HG02610 (cell line): Measurements from ENCODE around the gene TMPRSS2.

Source experiments
- ATAC-seq: cut with Tn5 transposase; IDR thresholded peaks from one replicate; pipeline ENCODE4 v1.9.1; 2021; ENCODE audit warnings: mild to moderate bottlenecking, moderate library complexity; ENCODE audit not compliant: unreplicated experiment

The TMPRSS2 gene

DNA sequence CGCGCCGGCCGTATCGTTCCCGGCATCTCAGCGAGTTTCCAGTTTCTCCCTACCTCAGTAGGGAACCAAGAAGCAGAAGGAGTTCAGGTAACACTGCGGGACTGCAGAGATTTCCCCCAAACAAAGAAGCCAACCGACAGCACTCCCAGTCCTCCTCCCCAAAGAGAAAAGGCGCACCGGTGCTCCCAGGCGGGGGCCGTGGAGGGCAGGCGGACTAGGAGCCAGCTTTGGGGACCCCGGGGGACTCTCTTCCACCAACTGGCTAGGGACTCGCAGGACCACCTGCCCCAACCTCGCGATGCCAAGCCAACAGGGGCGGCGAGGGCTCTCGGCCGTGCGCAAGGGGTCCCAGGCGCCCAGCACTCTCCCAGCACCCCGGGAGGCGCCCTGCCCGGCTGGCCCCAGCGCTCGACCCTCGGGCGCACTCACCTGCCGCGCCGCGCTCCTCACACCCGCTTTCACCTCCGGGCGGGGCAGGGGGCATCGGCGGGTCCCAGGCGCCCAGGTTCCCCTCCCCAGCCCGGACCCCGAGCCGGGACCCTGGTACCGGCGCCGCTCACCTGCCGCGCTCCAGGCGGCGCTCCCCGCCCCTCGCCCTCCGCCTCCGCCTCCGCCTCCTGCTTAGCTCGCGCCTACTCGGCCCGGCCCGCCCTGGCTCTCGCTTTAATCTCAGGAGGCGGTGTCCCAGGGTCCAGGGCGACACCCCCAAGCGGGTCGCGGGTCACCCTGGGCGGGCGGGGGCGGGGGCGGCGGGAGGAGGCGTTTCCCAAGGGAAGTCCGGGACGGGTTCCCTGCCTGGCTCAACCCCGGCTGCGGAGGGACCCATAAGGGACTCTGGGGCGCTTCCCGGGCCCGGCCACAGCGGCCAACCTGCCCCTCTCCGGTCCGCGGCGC is at the start of gene TMPRSS2:
Gene TMPRSS2, minus strand, starts transcription at position 638 of the 894 bp plus-strand sequence. CDS start 10,025 bp downstream, outside the sequence.
- no peak for ATAC-seq

DNA sequence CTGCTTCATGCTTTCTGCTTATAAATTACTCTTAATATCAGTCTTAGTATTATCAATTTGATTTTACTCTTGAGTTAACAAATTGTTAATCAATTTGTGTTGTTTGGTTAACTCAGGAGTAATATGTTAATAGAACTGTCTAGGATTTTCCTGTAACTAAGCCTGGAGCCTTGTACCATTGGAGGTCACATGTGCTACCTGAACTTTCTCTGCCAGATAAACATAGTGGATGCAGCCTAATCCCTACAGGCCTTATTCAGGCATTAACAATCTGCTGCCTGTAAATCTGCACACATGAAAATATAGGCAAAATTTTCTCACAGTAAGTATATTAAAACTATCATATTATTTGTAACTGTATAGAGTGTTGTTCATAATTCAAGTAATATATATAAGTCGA is 47.1 kb upstream of the TMPRSS2 start:
- ATAC-seq, result no peak

DNA sequence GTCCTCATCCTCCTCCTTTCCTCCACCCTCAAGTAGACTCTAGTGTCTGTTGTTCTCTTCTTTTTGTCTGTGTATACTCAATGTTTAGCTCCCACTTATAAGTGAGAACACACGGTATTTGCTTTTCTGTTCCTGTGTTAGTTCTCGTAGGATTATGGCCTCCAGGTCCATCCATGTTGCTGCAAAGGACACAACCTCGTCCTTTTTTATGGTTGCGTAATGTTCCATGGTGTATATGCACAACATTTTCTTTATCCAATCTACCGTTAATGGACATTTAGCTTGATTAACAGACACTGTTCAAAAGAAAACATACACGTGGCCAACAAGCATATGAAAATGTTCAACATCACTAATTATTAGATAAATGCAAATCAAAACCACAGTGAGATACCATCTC is 44.3 kb upstream of the TMPRSS2 start:
- no peak for ATAC-seq

DNA sequence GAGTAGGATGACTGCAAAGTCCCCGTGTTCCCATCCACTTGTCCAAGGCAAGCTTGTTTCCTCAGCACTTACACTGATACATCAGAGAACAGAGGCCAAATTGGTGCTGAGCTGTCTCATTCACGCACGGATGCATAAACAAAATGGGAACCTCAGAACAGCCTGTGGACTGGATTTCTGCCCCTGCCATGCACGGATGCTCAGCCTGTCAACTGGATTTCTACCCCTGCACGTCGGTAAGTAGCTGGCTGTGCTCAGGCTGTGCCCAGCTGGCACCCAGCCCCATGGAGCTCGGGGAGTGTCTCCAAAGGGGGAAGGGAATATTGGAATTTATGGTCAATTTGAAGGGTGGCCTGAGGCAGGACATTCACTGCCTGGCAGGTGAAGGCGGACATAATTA is 40.8 kb upstream of the TMPRSS2 start:
- ATAC-seq, result no peak

DNA sequence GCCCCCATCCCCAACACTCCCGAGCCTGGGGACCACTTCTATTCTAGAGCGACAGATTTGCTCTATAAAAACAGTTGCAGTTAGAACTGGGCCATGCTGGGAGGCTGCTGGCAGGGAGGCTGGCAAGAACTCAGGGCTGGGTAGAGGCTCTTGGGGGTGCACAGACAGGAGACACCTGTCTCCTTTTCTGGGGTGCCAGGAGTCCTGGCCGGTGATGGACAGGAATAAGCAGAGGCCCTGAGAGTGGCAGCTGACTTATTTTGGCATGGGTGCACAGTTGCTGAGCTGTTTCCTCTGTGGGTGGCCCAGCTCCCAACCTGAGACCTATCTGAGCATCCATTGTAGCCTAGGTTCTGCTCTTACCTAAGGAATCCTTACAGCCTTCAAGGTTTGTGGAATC is 39.2 kb upstream of the TMPRSS2 start:
- no peak for ATAC-seq

DNA sequence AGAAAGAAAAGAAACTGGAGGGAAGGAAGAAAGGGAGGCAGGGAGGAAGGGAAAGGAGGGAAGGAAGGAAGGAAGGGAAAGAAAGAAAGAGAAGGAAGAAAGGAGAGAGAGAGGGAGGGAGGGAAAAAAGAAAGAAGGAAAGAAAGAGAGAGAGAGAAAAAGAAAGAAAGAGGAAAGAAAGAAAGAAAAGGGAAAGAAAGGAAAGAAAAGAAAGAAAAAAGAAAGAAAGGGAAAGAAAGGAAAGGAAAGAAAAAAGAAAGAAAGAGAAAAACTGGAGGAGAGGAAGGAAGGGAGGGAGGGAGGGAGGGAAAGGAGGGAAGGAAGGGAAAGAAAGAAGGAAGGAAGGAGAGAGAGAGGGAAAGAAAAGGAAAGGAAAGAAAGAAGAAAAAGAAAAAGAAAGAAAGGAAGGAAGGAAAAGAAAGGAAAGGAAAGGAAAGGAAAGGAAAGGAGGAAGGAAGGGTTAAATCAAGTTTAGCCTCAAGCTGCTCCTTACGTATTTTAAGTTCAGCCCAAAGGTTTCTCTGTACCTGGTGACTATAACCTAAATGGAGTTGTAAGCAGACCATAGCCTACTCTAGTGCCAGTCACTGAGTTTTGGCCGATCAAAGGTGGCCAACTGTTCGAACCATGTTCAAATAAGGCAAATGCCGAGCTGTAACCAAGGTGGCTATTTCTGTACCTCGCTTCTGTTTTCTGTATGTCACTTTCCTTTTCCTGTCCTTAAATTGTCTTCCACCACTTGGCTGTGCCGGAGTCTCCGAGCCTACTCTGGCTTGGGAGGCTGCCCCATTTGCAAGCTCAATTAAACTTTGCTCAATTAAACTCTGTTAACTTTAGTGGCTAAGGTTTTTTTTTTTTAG is 37.8 kb upstream of the TMPRSS2 start:
- ATAC-seq, result no peak

DNA sequence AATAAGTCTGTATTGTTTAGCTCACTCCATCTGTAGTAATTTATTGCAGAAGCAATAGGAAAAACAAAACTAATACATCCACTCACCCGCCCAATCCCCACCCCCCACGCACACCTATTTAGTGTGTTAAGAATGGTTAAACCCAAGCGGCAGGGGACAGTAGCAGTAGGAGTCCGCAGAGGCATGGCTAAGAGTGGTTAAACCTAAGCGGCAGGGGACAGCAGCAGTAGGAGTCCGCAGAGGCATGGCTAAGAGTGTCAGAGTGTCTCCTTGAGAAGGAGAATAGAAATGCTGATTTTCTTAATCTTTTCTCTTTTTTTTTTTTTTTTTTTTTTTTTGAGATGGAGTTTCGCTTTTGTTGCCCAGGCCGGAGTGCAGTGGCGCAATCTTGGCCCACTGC is 34.8 kb upstream of the TMPRSS2 start:
- ATAC-seq, result no peak

DNA sequence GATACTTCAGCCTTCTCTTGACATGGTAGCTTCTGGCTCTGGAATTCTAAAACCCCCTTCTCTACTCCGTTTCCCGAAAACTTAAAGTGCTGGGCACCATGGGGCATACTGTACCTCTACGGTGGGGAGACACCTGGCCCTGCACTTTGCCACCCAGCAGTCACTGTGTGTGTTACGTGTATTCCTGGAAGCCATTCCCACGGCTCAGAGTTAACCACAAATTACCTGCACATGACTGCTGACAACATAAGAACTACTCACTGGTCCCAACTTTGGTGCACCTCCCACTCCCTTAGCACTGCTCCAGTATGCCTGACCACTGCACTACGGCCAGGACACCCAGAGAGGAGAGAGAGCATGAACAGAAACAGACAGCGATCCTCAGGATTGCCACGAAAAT is 29.4 kb upstream of the TMPRSS2 start:
- no peak for ATAC-seq

DNA sequence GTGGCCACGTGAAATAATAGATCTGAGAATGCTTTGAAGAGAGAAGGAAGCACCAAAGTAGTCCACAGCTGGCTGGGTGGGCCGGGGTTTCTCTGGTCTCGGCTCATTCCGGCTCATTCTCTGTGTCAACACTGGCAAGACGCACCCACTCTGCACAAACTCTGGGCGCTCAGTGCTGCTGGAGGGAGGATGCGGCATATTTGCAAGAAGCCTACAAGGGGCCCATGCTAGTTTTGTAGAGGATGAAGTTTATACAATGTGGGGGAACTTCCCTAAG is 28.8 kb upstream of the TMPRSS2 start:
- ATAC-seq, result no peak

DNA sequence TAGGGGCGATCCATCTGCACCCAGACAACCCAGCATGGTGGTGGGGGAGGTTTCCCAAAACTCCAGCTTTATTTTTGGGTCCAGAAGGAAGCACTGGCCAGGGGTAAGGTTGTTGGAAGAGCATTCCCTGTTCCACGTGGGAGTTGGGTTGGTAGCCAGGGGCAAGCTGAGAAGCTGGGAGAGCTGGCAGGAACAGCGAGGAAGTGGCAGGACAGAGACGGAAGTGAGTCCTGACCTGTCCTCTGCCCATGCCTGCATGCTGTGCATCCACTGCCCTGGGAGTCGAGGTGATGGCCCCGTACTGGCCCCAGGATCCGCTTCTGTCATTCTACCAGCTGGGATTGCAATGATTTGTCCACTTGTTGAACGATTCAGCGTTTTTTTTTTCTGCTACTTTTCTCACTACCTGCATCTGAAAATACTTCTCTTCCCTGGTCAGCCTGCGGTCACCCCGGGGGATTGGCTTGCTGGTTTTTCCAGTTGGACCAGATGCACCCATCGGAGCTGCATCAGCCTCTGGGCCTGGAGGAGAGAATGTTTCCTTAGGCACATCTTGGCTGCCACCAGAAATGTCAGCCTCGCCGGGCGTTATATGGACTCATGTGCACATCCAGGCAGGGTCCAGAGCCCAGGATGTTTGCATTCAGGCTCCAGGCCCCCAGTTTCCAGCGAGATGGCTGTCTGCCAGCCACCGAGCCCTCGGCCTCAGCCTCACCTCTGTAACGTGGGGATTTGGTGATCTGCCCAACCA is 28.3 kb upstream of the TMPRSS2 start:
- no peak for ATAC-seq

DNA sequence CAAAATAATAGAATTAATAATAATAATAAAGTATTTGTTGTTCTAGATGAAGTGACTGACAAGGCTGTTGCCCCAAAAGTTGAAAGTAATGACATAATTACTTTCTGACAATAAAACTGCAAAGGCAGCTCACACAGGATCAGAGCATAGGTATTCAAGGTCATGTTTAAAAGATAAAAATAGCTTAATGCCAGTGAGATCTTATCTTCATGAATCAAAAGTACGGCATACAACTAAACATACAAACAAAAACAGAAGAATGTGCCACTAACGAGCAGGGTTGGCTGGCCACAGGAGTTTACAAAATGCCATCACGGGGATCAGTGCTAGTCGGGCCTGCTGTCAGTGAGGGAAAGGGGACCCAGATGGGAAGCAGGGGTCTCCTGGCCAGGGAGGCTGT is 22.4 kb upstream of the TMPRSS2 start:
- ATAC-seq, result no peak

DNA sequence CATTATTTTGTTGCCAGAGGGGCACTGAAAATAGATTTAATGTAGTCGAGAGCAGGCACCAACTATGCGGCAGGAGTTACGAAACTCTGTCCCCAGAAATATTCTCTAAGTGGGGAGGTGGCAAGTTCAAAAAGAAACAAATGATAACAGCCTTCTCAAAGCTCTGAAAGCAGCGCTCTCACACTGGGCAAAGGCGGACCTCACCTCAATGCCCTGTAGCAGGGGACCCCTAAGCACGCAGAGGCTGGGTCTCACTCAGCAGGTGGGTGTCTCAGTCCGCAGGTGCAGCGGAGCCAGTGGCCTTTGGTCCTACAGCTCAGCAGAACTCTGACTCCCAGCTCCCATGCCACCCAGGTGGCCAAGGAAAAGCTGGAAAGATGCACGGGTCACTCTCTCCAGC is 21.8 kb upstream of the TMPRSS2 start:
- ATAC-seq, result no peak

DNA sequence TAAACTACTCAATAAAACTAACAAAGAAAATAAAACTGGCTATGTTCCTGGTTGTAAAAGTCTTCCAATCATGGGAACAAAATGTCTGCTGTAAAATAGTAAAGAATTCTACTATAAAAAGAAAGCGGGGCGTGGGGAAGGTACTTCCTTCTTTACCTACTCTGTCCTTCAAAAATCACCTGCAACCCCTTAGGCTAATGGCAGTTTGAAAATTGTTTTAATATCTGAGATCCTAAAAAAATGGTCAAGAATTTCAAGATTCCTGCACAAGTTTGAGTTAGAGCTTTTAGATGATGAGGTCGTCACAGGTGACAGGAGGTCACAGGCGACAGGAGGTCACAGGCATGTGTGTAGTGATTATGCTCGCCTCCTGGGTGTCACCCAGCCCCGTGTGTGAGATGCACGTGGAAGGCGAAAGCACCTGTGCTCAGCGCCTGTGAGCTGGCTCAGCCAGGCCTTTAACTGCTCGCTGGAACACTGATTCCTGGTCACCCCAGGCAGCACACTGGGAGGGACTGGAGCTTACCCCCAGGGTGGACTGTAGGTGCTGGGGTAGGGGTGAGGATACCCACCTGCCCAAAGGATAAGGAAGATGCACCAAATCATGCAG is 18.6 kb upstream of the TMPRSS2 start:
- no peak for ATAC-seq

DNA sequence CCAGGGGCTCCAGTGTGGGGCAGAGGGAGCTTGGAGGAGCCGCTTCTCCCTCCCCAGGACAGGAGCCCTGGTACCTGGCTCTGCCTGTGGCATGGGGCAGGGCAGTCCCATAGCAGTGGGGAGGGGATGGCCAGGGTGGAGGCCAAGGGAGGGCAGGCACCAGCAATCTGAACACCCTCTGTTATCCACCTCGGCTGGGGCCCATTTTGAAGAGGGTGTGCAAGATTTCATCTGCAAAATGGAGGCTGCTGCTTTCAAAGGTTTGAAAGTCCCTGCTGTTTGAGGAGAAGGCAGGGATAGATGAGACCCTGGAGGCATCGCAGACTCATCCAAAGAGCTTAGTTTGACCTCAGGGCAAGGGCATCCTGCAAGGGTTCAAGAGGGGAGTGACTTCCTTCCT is 15.2 kb upstream of the TMPRSS2 start:
- ATAC-seq, result no peak

DNA sequence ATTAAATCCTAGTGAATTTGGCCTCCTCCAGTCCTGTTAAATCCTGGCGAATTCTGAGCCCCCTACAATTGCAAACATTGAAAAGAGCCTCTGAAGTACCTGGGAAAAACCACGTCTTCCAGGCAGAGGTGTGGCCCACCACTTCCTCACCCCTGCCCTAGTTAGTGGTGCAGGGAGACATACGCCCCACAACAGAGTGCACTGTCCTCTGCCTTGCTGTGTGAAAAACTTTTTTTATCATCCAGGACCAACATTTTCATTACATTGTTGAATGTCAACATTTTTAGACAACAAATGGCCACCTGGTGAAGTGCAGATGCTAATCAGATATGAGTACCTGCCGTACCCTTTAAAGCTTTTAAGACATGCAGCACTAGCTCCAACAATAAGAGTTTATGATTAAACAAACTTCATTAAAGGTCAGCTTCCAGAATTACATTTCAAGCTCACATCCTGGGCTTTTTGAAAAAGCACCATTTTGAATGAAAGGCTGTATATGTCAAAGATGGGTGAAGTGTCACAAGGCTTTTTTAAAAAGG is 13.6 kb upstream of the TMPRSS2 start:
- ATAC-seq, result no peak

DNA sequence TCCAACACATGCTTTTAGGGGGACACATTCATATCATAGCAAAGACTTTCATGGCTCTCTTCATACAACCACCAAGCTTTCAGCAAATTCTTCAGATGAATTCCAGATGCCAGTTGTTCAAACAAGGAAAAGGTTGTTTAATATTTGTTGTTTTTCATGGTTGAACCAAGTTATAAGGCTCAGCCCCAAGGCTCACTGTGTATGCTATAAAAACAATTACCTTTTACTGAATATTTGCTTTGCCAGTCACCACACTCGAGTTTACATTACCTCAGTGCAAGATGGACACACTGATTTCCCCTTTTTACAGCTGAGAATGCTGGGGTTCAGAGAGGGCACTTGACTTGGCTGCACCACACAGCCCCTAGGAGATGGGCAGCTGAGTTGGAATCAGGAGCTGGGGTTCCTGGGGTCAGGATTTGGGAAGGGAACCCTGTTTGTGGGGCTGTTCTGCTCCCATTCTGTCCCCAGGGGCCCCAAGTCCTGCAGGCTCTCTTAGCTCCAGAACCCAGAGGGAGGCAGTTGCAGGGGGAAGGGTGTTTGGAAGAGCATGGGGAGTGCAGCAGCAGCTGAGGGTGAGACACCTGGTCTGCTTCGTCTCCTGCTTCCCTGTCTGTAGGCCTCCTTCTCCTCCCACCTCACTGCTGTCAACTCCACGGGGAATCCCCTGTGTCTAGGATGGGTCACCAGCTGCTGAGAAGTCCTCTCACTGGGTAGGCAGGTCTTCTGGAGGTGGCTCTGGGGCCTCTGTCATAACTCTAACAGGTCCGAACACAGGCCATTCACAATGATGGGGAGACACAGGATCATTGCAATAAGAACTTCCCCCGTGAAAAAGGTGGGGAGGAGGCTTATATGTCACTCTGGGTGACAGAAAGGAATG is 12.8 kb upstream of the TMPRSS2 start:
- no peak for ATAC-seq

DNA sequence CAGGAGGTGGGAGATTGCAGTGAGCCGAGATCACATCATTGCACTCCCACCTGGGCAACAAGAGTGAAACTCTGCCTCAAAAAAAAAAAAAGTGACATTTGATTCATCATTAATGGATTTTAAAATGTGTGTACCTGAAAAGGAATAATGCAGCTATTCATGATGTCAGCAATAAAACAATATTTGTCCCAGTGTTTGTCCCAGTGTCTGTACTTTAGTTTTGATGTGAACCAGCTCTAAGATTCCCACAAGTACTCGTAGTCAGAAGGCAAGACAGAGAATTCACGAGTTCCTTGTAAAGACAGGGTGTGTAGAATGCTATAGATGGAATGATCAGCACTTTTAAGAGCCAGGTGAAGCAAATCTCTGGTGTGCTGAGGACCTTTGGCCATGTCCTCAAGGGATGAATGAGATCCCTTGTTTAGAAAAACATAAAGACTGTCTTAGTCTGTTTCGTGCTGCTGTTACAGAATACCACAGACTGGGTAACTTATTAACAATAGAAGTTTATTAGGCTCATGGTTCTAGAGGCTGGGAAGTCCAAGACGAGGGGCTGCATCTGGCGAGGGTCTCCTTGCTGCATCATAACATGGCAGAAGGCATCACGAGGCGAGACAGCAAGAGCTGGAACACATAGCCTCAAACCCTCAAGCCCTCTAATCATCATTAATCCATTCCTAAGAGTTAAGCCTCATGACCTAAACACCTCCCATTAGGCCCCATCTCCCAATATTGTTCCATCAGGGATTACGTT is 12.0 kb upstream of the TMPRSS2 start:
- no peak for ATAC-seq

DNA sequence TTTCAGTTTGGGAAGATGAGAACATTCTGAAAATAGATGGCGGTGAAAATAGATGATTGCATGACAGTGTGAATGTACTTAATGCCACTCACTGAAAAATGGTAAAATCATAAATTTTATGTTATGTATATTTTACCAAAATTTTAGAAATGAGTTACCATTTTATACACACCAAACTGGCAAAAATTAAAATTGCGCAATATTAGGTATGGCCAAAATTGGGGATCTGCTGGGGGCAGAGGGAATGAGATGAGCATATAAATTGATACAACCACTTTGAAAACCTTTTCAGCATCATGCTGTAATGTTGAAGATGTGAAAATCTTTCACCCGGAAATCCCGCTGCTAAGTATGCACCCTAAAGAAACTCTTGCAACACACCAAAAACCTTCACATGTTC is 10.8 kb upstream of the TMPRSS2 start:
- ATAC-seq, result no peak

DNA sequence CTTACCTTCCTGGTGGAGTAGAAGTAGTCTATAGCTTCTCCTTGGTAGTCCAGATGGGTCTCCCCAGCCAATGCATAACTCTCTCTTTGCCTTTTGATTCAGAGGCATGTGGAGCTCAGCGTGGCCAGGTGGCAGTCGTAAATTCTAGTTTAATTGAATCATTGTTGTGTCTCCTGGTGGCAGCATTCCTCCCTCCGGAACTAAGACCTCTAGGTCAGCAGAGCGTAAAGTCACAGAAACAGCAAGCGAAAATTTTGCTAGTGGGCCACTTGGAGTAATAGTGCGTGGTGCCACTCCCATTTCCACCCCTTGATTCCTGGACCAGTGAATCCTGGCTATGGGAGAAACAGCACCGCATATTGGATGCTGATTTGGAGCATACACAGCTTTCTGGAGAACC is 3.9 kb upstream of the TMPRSS2 start:
- ATAC-seq, result no peak
